HepG2 (cell line): Measurements from ENCODE around the gene OSBPL9. TPM values are rescaled to one million over a fixed set of nuclear protein-coding genes. Genes with fewer than 3 reads are reported as not detected.

Source experiments
- ATAC-seq: fragments of 200-7000 bp; cut with Tn5 transposase; 3 replicates; pipeline ENCODE4 v1.9.1; 2020; ENCODE audit warnings: mild to moderate bottlenecking, moderate library complexity
- BruUV-seq: library from RNA; stranded (reverse); fragments of 400-500 nt; replicated peaks from 2 replicates; lab custom pipeline; 2021; lab: Mats Ljungman, UMichigan
- CTCF ChIA-PET: fragments of 300-600 bp; formaldehyde crosslinking; extraction: SDS; loops from one replicate; lab custom pipeline; 2021; ENCODE audit warnings: low total read pairs, inconsistent platforms, low intra/inter-chr PET ratio; lab: Yijun Ruan, JAX
- POLR2A ChIA-PET: fragments of 350-600 bp; sonication (Branson Sonifier 250); formaldehyde crosslinking; loops from one replicate; lab custom pipeline; 2020; ENCODE audit warnings: antibody characterized with exemption, inconsistent platforms; lab: Yijun Ruan, JAX
- DNase-seq: peaks from one replicate; pipeline ENCODE4 v3.0.0-alpha.2; 2015; ENCODE audit warnings: low spot score
- FAIRE-seq: peaks from 3 replicates; lab custom pipeline; 2011; peaks lifted over from hg19 to GRCh38; lab: Jason Lieb, UNC
- H2AFZ ChIP-seq: one replicate; pipeline ENCODE4 v1.6.1; 2011; ENCODE audit warnings: low read length, inconsistent platforms
- H3K27ac ChIP-seq: fragments of 300-600 bp; 3 replicates; pipeline ENCODE4 v1.8.0; 2011; ENCODE audit warnings: mixed run types, mild to moderate bottlenecking, mixed read lengths, low read length, inconsistent platforms; ENCODE audit not compliant: insufficient read depth; ENCODE audit errors: extremely low read length
- H3K27me3 ChIP-seq, 2 experiments: fragments of 200-600 bp in 1 of 2; 2 replicates in 1 of 2; 3 replicates in 1 of 2; pipeline versions ENCODE4 v1.6.0 to v1.8.0; 2011; ENCODE audit warnings: low read length in 2 of 2, mild to moderate bottlenecking in 2 of 2, moderate library complexity in 2 of 2, inconsistent platforms in 1 of 2; ENCODE audit not compliant: insufficient read depth in 2 of 2, control insufficient read depth in 1 of 2
- H3K36me3 ChIP-seq, 2 experiments: fragments of 200-600 bp in 1 of 2; replicated peaks in 1 of 2; 2 replicates in 1 of 2; 3 replicates in 1 of 2; pipeline versions ENCODE4 v1.5.1 to v1.8.0; 2011; ENCODE audit warnings: low read length in 2 of 2, inconsistent platforms in 1 of 2; ENCODE audit not compliant: insufficient read depth in 2 of 2, control insufficient read depth in 1 of 2
- H3K4me1 ChIP-seq: 2 replicates; pipeline ENCODE4 v1.5.1; 2012; ENCODE audit warnings: low read length, inconsistent platforms; ENCODE audit not compliant: insufficient read depth
- H3K4me2 ChIP-seq: 2 replicates; pipeline ENCODE4 v1.6.0; 2011; ENCODE audit warnings: low read depth, low read length, inconsistent platforms
- H3K4me3 ChIP-seq, 3 experiments: fragments of 200-600 bp in 1 of 3; sonication (generic), shearing (Covaris generic) in 1 of 3; replicated peaks in 1 of 3; 2 replicates each; pipeline ENCODE4 v1.5.1; 2011 to 2016; ENCODE audit warnings: low read length in 3 of 3, inconsistent platforms in 2 of 3, low read depth in 2 of 3, mild to moderate bottlenecking in 2 of 3, control low read depth in 1 of 3, mixed read lengths in 1 of 3; ENCODE audit not compliant: insufficient read depth in 1 of 3
- H3K79me2 ChIP-seq: one replicate; pipeline ENCODE4 v1.6.1; 2011; ENCODE audit warnings: low read length, inconsistent platforms; ENCODE audit not compliant: insufficient read depth
- H3K9ac ChIP-seq: 2 replicates; pipeline ENCODE4 v1.6.0; 2011; ENCODE audit warnings: mild to moderate bottlenecking, low read depth, low read length, inconsistent platforms; ENCODE audit not compliant: insufficient read depth
- H3K9me3 ChIP-seq: 2 replicates; pipeline ENCODE4 v1.5.1; 2012; ENCODE audit warnings: mild to moderate bottlenecking, low read length
- H4K20me1 ChIP-seq: 2 replicates; pipeline ENCODE4 v1.6.0; 2011; ENCODE audit warnings: inconsistent platforms, mild to moderate bottlenecking, low read length, moderate library complexity; ENCODE audit not compliant: insufficient read depth
- KLF13 ChIP-seq: sonication (generic); formaldehyde crosslinking; IDR thresholded peaks from 2 replicates; pipeline ENCODE4 v1.4.0; 2020; ENCODE audit warnings: mild to moderate bottlenecking, missing genetic modification reagents
- MEIS1 ChIP-seq: sonication (generic); formaldehyde crosslinking; IDR thresholded peaks from 2 replicates; pipeline ENCODE4 v1.9.0; 2021; ENCODE audit warnings: mild to moderate bottlenecking, missing genetic modification reagents, moderate library complexity, borderline replicate concordance
- PITX1 ChIP-seq: sonication (generic); formaldehyde crosslinking; IDR thresholded peaks from 2 replicates; pipeline ENCODE4 v1.5.1; 2020; ENCODE audit warnings: mild to moderate bottlenecking, missing genetic modification reagents
- RBM39 ChIP-seq: fragments of 200-400 bp; formaldehyde crosslinking; IDR thresholded peaks from one replicate; pipeline ENCODE4 v1.6.1; 2018; ENCODE audit warnings: antibody characterized with exemption, mild to moderate bottlenecking, low read depth, low read length; ENCODE audit not compliant: poor library complexity, severe bottlenecking
- TOPORS ChIP-seq: sonication (generic); formaldehyde crosslinking; IDR thresholded peaks from 2 replicates; pipeline ENCODE4 v1.8.0; 2023; ENCODE audit warnings: mild to moderate bottlenecking, missing genetic modification reagents
- XRCC5 ChIP-seq: fragments of 200-400 bp; formaldehyde crosslinking; optimal IDR thresholded peaks from 2 replicates; pipeline ENCODE3; 2017; ENCODE audit warnings: mild to moderate bottlenecking, low read length
- ZNF230 ChIP-seq: sonication (generic); formaldehyde crosslinking; IDR thresholded peaks from 2 replicates; pipeline ENCODE4 v1.4.0; 2020; ENCODE audit warnings: mild to moderate bottlenecking, missing genetic modification reagents
- ZNF253 ChIP-seq: sonication (generic); formaldehyde crosslinking; IDR thresholded peaks from 2 replicates; pipeline ENCODE4 v1.8.0; 2022; ENCODE audit warnings: mild to moderate bottlenecking, missing genetic modification reagents, borderline replicate concordance
- ZNF775 ChIP-seq: sonication (generic); formaldehyde crosslinking; IDR thresholded peaks from 2 replicates; pipeline ENCODE4 v1.4.0; 2020; ENCODE audit warnings: missing genetic modification reagents, mild to moderate bottlenecking, moderate library complexity, borderline replicate concordance
- ZSCAN20 ChIP-seq: sonication (generic); formaldehyde crosslinking; IDR thresholded peaks from 2 replicates; pipeline ENCODE4 v1.4.0; 2020; ENCODE audit warnings: missing genetic modification reagents, mild to moderate bottlenecking, borderline replicate concordance
- ZSCAN29 ChIP-seq: sonication (generic); formaldehyde crosslinking; conservative IDR thresholded peaks from 2 replicates; pipeline ENCODE4 v1.4.0; 2020; ENCODE audit warnings: mild to moderate bottlenecking, missing genetic modification reagents
- WGBS: methylation state at CpG from one replicate; pipeline ENCODE4 v1.1.6; 2017; ENCODE audit warnings: low lambda C conversion rate; 5-methylcytosine and 5-hydroxymethylcytosine counted together
- in situ Hi-C: cut with HindIII; loops from 2 replicates; pipeline ENCODE4 v1.10.0; 2017; ENCODE audit warnings: low pct_unique_long_range_greater_than_20kb; ENCODE audit not compliant: extremely low pct_ligation_motif_present
- intact Hi-C: fragments of 100-400 bp; cut with micrococcal nuclease; formaldehyde crosslinking; loops from one replicate; pipeline ENCODE4 v1.10.0; 2022; ENCODE audit not compliant: unreplicated experiment
- polyA plus RNA-seq, 8 experiments: library from polyadenylated mRNA; depleted of rRNA in 3 of 8; stranded (reverse) in 7 of 8; unstranded in 1 of 8; fragments of >200 nt; fragmentation: Illumina TruSeq in 4 of 8; extraction: Trizol in 4 of 8; gene quantifications; 2 replicates each; pipeline versions ENCODE4 v1.2.1 to v1.2.3, GENCODE V29; 2011 to 2016; ENCODE audit warnings: low read depth in 4 of 8, missing spikeins in 1 of 8, mixed read lengths in 1 of 8; ENCODE audit not compliant: insufficient read depth in 1 of 8
- total RNA-seq, 5 experiments: library from RNA; depleted of rRNA; stranded (reverse); fragments of >200 nt; fragmentation: Illumina TruSeq; extraction: Trizol; gene quantifications; 2 replicates each; pipeline ENCODE4 v1.2.3, GENCODE V29; 2016; ENCODE audit warnings: low read depth in 1 of 5
- TF ChIP-seq, protein P1 (sequence below): conservative IDR thresholded peaks from 2 replicates; pipeline ENCODE4 v1.6.1; 2018; ENCODE audit warnings: missing genetic modification reagents
- TF ChIP-seq, protein P2 (sequence below): sonication (generic); formaldehyde crosslinking; IDR thresholded peaks from 2 replicates; pipeline ENCODE4 v1.8.1; 2023; ENCODE audit warnings: mild to moderate bottlenecking, missing genetic modification reagents
- TF ChIP-seq, protein P3 (sequence below): sonication (generic); formaldehyde crosslinking; IDR thresholded peaks from 2 replicates; pipeline ENCODE4 v1.4.0; 2020; ENCODE audit warnings: missing genetic modification reagents, borderline replicate concordance

The OSBPL9 gene
- total and polyA plus RNA-seq, 2 of the 13 experiments (the other 11 are each of a cell fraction or from before 2014, with no cell fraction given) = 83.6 to 142 TPM

DNA sequence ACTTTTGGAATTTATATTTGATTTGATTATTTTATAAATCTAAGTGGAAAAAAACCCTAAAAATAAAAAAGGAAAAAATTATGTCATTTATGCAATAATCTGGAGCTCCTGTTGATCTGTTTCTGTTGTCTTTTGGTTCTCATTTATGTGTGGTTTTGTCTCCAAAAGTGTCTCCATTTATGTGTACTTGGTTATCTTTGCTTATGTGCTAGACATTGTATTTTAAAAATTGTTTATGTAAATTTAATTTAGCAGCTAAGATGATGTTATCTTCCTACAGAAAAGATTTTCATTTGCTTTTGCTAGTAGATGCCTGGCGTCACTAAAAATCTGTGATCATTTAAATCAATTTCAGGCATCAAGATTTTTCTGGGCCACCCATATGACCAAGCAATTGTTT is 95.7 kb downstream of the OSBPL9 start (continued):
- TF ChIP-seq KLF13 (CRISPR knock-in tag) (no peak), ZNF253 (CRISPR knock-in tag) (no peak), MEIS1 (CRISPR knock-in tag) (no peak), ZNF230 (no peak)

DNA sequence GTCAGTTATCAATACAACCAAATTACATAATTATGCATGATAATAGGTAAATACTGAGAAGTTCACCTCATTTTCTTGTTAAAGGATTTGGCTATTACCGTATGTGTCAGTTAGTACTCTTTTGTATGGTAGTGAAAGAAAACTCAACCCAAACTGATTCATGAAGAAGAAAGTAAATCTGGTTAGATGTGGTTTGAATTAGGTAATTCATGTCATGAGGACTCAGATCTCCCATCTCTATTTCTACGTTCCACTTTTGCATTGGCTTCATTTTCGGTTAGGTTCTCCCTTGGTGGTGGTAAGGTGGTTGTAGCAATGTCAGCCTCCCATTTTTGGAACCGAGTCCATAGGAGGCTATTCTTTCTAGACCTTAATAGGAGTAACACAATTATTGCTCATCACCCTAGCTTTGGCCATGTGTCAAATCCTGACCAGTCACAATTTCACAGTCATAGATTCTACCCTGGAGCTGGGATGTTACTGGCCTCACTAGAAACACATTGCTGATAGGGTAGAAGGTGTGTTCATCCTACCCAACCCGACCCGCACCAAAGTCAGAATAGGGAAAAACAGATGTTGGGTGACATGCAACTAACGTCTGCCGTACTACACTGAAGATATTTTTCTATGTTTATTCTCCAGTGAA is 97.6 kb downstream of the OSBPL9 start:
- intact Hi-C loops = no loop called here
- ChIA-PET POLR2A (no interaction called here), CTCF (no interaction called here)
- FAIRE-seq (no peak), ATAC-seq (no peak), DNase-seq (no peak)
- no peak overlapping the region for H3K9ac ChIP-seq
- no peaks in the 10 kb centered on the region for H4K20me1 ChIP-seq
- no peak overlapping the region for H3K4me2 ChIP-seq
- TF ChIP-seq XRCC5 (no peak), TOPORS (no peak), RBM39 (no peak), PITX1 (no peak), ZNF775 (CRISPR knock-in tag) (no peak), ZSCAN20 (no peak), ZSCAN29 (CRISPR knock-in tag) (no peak)
- TF ChIP-seq, protein P1, sequence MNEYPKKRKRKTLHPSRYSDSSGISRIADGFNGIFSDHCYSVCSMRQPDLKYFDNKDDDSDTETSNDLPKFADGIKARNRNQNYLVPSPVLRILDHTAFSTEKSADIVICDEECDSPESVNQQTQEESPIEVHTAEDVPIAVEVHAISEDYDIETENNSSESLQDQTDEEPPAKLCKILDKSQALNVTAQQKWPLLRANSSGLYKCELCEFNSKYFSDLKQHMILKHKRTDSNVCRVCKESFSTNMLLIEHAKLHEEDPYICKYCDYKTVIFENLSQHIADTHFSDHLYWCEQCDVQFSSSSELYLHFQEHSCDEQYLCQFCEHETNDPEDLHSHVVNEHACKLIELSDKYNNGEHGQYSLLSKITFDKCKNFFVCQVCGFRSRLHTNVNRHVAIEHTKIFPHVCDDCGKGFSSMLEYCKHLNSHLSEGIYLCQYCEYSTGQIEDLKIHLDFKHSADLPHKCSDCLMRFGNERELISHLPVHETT (CRISPR knock-in tag) = no peak
- TF ChIP-seq, protein P2, sequence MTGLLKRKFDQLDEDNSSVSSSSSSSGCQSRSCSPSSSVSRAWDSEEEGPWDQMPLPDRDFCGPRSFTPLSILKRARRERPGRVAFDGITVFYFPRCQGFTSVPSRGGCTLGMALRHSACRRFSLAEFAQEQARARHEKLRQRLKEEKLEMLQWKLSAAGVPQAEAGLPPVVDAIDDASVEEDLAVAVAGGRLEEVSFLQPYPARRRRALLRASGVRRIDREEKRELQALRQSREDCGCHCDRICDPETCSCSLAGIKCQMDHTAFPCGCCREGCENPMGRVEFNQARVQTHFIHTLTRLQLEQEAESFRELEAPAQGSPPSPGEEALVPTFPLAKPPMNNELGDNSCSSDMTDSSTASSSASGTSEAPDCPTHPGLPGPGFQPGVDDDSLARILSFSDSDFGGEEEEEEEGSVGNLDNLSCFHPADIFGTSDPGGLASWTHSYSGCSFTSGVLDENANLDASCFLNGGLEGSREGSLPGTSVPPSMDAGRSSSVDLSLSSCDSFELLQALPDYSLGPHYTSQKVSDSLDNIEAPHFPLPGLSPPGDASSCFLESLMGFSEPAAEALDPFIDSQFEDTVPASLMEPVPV (CRISPR knock-in tag) = no peak
- TF ChIP-seq, protein P3, sequence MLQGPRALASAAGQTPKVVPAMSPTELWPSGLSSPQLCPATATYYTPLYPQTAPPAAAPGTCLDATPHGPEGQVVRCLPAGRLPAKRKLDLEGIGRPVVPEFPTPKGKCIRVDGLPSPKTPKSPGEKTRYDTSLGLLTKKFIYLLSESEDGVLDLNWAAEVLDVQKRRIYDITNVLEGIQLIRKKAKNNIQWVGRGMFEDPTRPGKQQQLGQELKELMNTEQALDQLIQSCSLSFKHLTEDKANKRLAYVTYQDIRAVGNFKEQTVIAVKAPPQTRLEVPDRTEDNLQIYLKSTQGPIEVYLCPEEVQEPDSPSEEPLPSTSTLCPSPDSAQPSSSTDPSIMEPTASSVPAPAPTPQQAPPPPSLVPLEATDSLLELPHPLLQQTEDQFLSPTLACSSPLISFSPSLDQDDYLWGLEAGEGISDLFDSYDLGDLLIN (CRISPR knock-in tag) = no peak
- no peaks in the 10 kb centered on the region for H3K27me3 ChIP-seq
- no peak overlapping the region for H3K27ac ChIP-seq
- over 99% methylated on average over 8 of the region's 8 CpGs for WGBS
- BruUV-seq = TSS peak; percentile 22
- no peaks in the 10 kb centered on the region for H3K79me2 ChIP-seq
- in situ Hi-C loops = no loop called here
- no peaks in the 10 kb centered on the region for H3K4me1 ChIP-seq
- no peak overlapping the region for H2AFZ ChIP-seq
- H3K4me3 ChIP-seq = no peak overlapping the region
- no peaks in the 10 kb centered on the region for H3K9me3 ChIP-seq
- no peaks in the 10 kb centered on the region; a peak in 1 of 5 replicates for H3K36me3 ChIP-seq
